B cell (primary cell): ENCODE measurements around the gene RSPH6A.

Experiments
- EZH2 ChIP-seq: IDR thresholded peaks from 2 replicates; pipeline ENCODE4 v1.6.1; 2012; ENCODE audit warnings: borderline replicate concordance, low read depth, mild to moderate bottlenecking, moderate library complexity, low read length; ENCODE audit not compliant: insufficient read depth, poor library complexity, severe bottlenecking
- TF ChIP-seq, protein P1 (sequence below): fragments of 200-600 bp; IDR thresholded peaks from one replicate; pipeline ENCODE4 v1.8.0; 2022; ENCODE audit warnings: antibody characterized with exemption, mild to moderate bottlenecking

GRCh38 chr19:45834970-45835369, 19.9 kb upstream of the RSPH6A start:
- TF ChIP-seq EZH2, result no peak
- TF ChIP-seq, protein P1, sequence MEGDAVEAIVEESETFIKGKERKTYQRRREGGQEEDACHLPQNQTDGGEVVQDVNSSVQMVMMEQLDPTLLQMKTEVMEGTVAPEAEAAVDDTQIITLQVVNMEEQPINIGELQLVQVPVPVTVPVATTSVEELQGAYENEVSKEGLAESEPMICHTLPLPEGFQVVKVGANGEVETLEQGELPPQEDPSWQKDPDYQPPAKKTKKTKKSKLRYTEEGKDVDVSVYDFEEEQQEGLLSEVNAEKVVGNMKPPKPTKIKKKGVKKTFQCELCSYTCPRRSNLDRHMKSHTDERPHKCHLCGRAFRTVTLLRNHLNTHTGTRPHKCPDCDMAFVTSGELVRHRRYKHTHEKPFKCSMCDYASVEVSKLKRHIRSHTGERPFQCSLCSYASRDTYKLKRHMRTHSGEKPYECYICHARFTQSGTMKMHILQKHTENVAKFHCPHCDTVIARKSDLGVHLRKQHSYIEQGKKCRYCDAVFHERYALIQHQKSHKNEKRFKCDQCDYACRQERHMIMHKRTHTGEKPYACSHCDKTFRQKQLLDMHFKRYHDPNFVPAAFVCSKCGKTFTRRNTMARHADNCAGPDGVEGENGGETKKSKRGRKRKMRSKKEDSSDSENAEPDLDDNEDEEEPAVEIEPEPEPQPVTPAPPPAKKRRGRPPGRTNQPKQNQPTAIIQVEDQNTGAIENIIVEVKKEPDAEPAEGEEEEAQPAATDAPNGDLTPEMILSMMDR, result no peak
